Spleen (tissue), 7 donors: Measurements from ENCODE around the gene MGST2.

Source experiments
- CTCF ChIP-seq, 11 experiments: fragments of 200-600 bp in 7 of 11; fragments of 450-650 bp in 4 of 11; sonication (generic) in 4 of 11; IDR thresholded peaks in 8 of 11; conservative IDR thresholded peaks in 3 of 11; 1 replicate in 7 of 11; 2 replicates in 4 of 11; pipeline versions ENCODE4 v1.4.0 to v1.8.0; 2016 to 2021; ENCODE audit warnings: antibody characterized with exemption in 11 of 11, inconsistent platforms in 4 of 11, mild to moderate bottlenecking in 1 of 11
- POLR2A ChIP-seq, 3 donors: fragments of 450-650 bp; IDR thresholded peaks; one replicate each; pipeline ENCODE4 v1.5.1; 2017; ENCODE audit warnings: antibody characterized with exemption in 3 of 3, mild to moderate bottlenecking in 1 of 3
- POLR2AphosphoS5 ChIP-seq, 3 donors: sonication (generic); formaldehyde crosslinking; IDR thresholded peaks; one replicate each; pipeline ENCODE4 v1.5.1; 2017; ENCODE audit warnings: antibody characterized with exemption in 3 of 3
- donor health status: DM: no; HTN: no; CAD: no; lungs with moderate emphysema.
- donor health status: DM: no; HTN: no; CAD: no.
- donor health status: DM: no; HTN: no; CAD: no.

GRCh38 chr4:139715746-139716391, 50.2 kb downstream of the MGST2 start:
- TF ChIP-seq CTCF (IDR thresholded peaks at IDR 0.05 in 8 of 11, conservative IDR thresholded peaks at IDR 0.05 in 3 of 11) (no peak), POLR2A (IDR thresholded peaks at IDR 0.05) (no peak), POLR2AphosphoS5 (IDR thresholded peaks at IDR 0.05) (no peak)
